ENCODE results near the gene ABCC3. TPM values are rescaled to one million over a fixed set of nuclear protein-coding genes. Genes with fewer than 3 reads are reported as not detected.

The ABCC3 gene
- total RNA-seq, 4 donors from 2014 or later: 297 to 655 (median 533) TPM

- in situ Hi-C loops (cut with MboI; ENCODE audit: low pct_ligation_motif_present in 1 of 4, low pct_unique_long_range_greater_than_20kb in 1 of 4, low sequenced_read_pairs in 3 of 4) (no loop called here), intact Hi-C loops (cut with DNase I; ENCODE audit: low total_unique reads) (no loop called here)
- 92 to 100% methylated on average over 1 to 11 of the region's 11 CpGs for WGBS, 2 donors (ENCODE audit: low coverage in 1 of 2)
- Histone ChIP-seq H3K36me3 (no peaks in the 10 kb centered on the region), H3K4me1 (no peaks in the 10 kb centered on the region), H3K27ac (no peak overlapping the region), H3K4me3 (no peak overlapping the region), H3K27me3 (no peaks in the 10 kb centered on the region), H3K9me3 (no peaks in the 10 kb centered on the region)
- DNase-seq: no peak
- TF ChIP-seq CTCF (IDR thresholded peaks at IDR 0.05) (no peak), POLR2A (IDR thresholded peaks at IDR 0.05) (no peak), POLR2AphosphoS5 (IDR thresholded peaks at IDR 0.05) (no peak), EP300 (IDR thresholded peaks at IDR 0.05; ENCODE audit: low read depth) (no peak)
Measured at GRCh38 chr17:50618941-50619340, 15.7 kb upstream of the ABCC3 start.

GRCh38 chr17:50619489-50619888, 15.2 kb upstream of the ABCC3 start:
- TF ChIP-seq POLR2A (IDR thresholded peaks at IDR 0.05) (no peak), CTCF (IDR thresholded peaks at IDR 0.05) (no peak), EP300 (IDR thresholded peaks at IDR 0.05; ENCODE audit: low read depth) (no peak), POLR2AphosphoS5 (IDR thresholded peaks at IDR 0.05) (no peak)
- intact Hi-C loops (cut with DNase I; ENCODE audit: low total_unique reads) (no loop called here), in situ Hi-C loops (cut with MboI; ENCODE audit: low pct_ligation_motif_present in 1 of 4, low pct_unique_long_range_greater_than_20kb in 1 of 4, low sequenced_read_pairs in 3 of 4) (no loop called here)
- DNase-seq: no peak
- H3K4me3 ChIP-seq: no peak overlapping the region
- no peaks in the 10 kb centered on the region for H3K27me3 ChIP-seq
- no peaks in the 10 kb centered on the region for H3K4me1 ChIP-seq
- WGBS, 2 donors (ENCODE audit: low coverage in 1 of 2): 80% methylated on average over 7 of the region's 7 CpGs; no CpG with 5 or more reads in 1 of the 2 donors
- no peaks in the 10 kb centered on the region for H3K9me3 ChIP-seq
- no peak overlapping the region for H3K27ac ChIP-seq
- H3K36me3 ChIP-seq: no peaks in the 10 kb centered on the region

GRCh38 chr17:50620237-50620636, 14.4 kb upstream of the ABCC3 start:
- Histone ChIP-seq H3K4me1 (no peaks in the 10 kb centered on the region), H3K27ac (no peak overlapping the region), H3K4me3 (no peak overlapping the region), H3K9me3 (no peaks in the 10 kb centered on the region), H3K36me3 (no peaks in the 10 kb centered on the region), H3K27me3 (no peaks in the 10 kb centered on the region)
- in situ Hi-C loops (cut with MboI; ENCODE audit: low pct_ligation_motif_present in 1 of 4, low pct_unique_long_range_greater_than_20kb in 1 of 4, low sequenced_read_pairs in 3 of 4): loop anchor here in 1 of 4 donors (10.0 kb wide), 1 partner anchor 75 kb away; the partner anchor contains the start of gene SPATA20
- intact Hi-C loops (cut with DNase I; ENCODE audit: low total_unique reads): no loop called here
- no peak for DNase-seq
- TF ChIP-seq POLR2A (IDR thresholded peaks at IDR 0.05) (no peak), EP300 (IDR thresholded peaks at IDR 0.05; ENCODE audit: low read depth) (no peak), POLR2AphosphoS5 (IDR thresholded peaks at IDR 0.05) (no peak), CTCF (IDR thresholded peaks at IDR 0.05) (no peak)
- 68% methylated on average over 5 of the region's 5 CpGs; no CpG with 5 or more reads in 1 of the 2 donors for WGBS, 2 donors (ENCODE audit: low coverage in 1 of 2)

GRCh38 chr17:50620858-50621257, 13.8 kb upstream of the ABCC3 start:
- H3K4me1 ChIP-seq: peaks cover 0 to 2% (median 0%) of the 10 kb centered on the region in 4 donors
- WGBS, 2 donors (ENCODE audit: low coverage in 1 of 2): 75 to 80% methylated on average over 6 to 17 of the region's 17 CpGs
- H3K36me3 ChIP-seq: no peaks in the 10 kb centered on the region
- TF ChIP-seq CTCF (IDR thresholded peaks at IDR 0.05) (no peak), POLR2AphosphoS5 (IDR thresholded peaks at IDR 0.05) (no peak), POLR2A (IDR thresholded peaks at IDR 0.05) (no peak), EP300 (IDR thresholded peaks at IDR 0.05; ENCODE audit: low read depth) (no peak)
- no peaks in the 10 kb centered on the region for H3K27me3 ChIP-seq
- no peak overlapping the region for H3K27ac ChIP-seq
- H3K4me3 ChIP-seq: no peak overlapping the region
- no peak for DNase-seq
- in situ Hi-C loops (cut with MboI; ENCODE audit: low pct_ligation_motif_present in 1 of 4, low pct_unique_long_range_greater_than_20kb in 1 of 4, low sequenced_read_pairs in 3 of 4) (loop anchor here in 1 of 4 donors (10.0 kb wide), 1 partner anchor 76 kb away; the partner anchor contains the start of gene SPATA20), intact Hi-C loops (cut with DNase I; ENCODE audit: low total_unique reads) (no loop called here)
- H3K9me3 ChIP-seq: no peaks in the 10 kb centered on the region
